ENCODE data around the gene TTLL8. TPM values are rescaled to one million over a fixed set of nuclear protein-coding genes. Genes with fewer than 3 reads are reported as not detected.

The TTLL8 gene
- total RNA-seq, 4 donors from 2014 or later = not detected

- Histone ChIP-seq H3K9me3 (no peaks in the 10 kb centered on the region), H3K36me3 (no peaks in the 10 kb centered on the region), H3K4me3 (no peak overlapping the region), H3K4me1 (no peaks in the 10 kb centered on the region), H3K27me3 (peaks cover 0 to 27% (median 0%) of the 10 kb centered on the region in 4 donors), H3K27ac (replicated peaks in 1 of 4) (no peak overlapping the region)
- 65% methylated on average over 11 of the region's 11 CpGs for WGBS
- no peak for TF ChIP-seq EP300 (IDR thresholded peaks at IDR 0.05)
- no peak for TF ChIP-seq POLR2A (IDR thresholded peaks at IDR 0.05; ENCODE audit: low read depth)
- no peak for TF ChIP-seq CTCF (IDR thresholded peaks at IDR 0.05)
- no peak for TF ChIP-seq POLR2AphosphoS5 (IDR thresholded peaks at IDR 0.05)
- intact Hi-C loops (cut with DNase I) = no loop called here
- DNase-seq (ENCODE audit: extremely low spot score) = no peak
Observed at GRCh38 chr22:50102946-50103345, 44.8 kb upstream of the TTLL8 start.

DNA sequence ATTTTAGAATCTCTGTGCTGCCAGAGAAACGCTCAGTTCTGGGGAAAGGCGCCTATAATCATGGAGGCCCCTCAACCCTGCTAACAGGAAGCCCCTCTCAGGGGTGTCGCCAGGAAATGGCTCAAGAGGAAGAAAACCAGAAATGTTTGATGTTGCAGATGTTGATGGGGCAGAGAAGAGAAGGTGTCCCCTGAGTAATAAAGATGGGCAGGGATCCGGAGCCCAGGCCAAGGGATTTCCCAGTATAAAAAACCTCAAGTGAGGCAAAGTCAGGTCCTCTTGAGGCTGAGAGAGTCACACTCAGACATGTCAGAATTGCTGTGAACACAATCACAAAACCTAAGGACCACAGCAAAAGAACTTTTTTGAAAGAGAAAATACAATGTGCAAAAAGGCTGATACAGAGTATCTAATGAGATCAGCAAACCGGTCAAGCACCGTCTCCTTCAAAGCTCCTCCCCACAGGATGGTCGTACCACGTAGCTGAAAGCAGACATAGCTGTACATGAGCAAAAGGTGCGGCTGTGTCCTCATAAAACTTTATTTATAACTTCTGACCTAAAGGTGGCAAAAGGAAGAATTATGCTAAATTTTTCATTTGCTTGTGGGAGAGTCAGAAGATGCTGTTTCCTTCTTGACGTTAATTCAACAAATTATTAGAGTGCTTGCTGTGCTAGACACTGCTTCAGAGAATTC is 43.9 kb upstream of the TTLL8 start:
- 85% methylated on average over 10 of the region's 10 CpGs for WGBS
- Histone ChIP-seq H3K27ac (replicated peaks in 1 of 4) (no peak overlapping the region), H3K4me1 (no peaks in the 10 kb centered on the region), H3K4me3 (no peak overlapping the region), H3K9me3 (no peaks in the 10 kb centered on the region), H3K36me3 (no peaks in the 10 kb centered on the region), H3K27me3 (peaks cover 0 to 31% (median 0%) of the 10 kb centered on the region in 4 donors)
- intact Hi-C loops (cut with DNase I) = no loop called here
- DNase-seq (ENCODE audit: extremely low spot score) = no peak
- no peak for TF ChIP-seq CTCF (IDR thresholded peaks at IDR 0.05)
- no peak for TF ChIP-seq POLR2AphosphoS5 (IDR thresholded peaks at IDR 0.05)
- TF ChIP-seq POLR2A (IDR thresholded peaks at IDR 0.05; ENCODE audit: low read depth) = no peak
- no peak for TF ChIP-seq EP300 (IDR thresholded peaks at IDR 0.05)

- TF ChIP-seq POLR2A (IDR thresholded peaks at IDR 0.05; ENCODE audit: low read depth) = no peak
- TF ChIP-seq CTCF (IDR thresholded peaks at IDR 0.05) = no peak
- no peak for TF ChIP-seq EP300 (IDR thresholded peaks at IDR 0.05)
- no peak for TF ChIP-seq POLR2AphosphoS5 (IDR thresholded peaks at IDR 0.05)
- Histone ChIP-seq H3K36me3 (no peaks in the 10 kb centered on the region), H3K9me3 (no peaks in the 10 kb centered on the region), H3K4me1 (no peaks in the 10 kb centered on the region), H3K27me3 (peaks cover 0 to 44% (median 0%) of the 10 kb centered on the region in 4 donors), H3K27ac (replicated peaks in 1 of 4) (no peak overlapping the region), H3K4me3 (no peak overlapping the region)
- intact Hi-C loops (cut with DNase I) = no loop called here
- WGBS = 87% methylated on average over 3 of the region's 3 CpGs
- no peak for DNase-seq (ENCODE audit: extremely low spot score)
Observed at GRCh38 chr22:50098052-50098451, 40.0 kb upstream of the TTLL8 start.

- Histone ChIP-seq H3K9me3 (peaks cover 0 to 12% (median 5%) of the 10 kb centered on the region in 4 donors), H3K27ac (replicated peaks in 1 of 4) (no peak overlapping the region), H3K27me3 (peaks cover 0 to 66% (median 8%) of the 10 kb centered on the region in 4 donors), H3K36me3 (no peaks in the 10 kb centered on the region), H3K4me1 (no peaks in the 10 kb centered on the region), H3K4me3 (no peak overlapping the region)
- no peak for DNase-seq (ENCODE audit: extremely low spot score)
- 62% methylated on average over 5 of the region's 5 CpGs for WGBS
- TF ChIP-seq CTCF (IDR thresholded peaks at IDR 0.05) = no peak
- no peak for TF ChIP-seq POLR2AphosphoS5 (IDR thresholded peaks at IDR 0.05)
- TF ChIP-seq POLR2A (IDR thresholded peaks at IDR 0.05; ENCODE audit: low read depth) = no peak
- TF ChIP-seq EP300 (IDR thresholded peaks at IDR 0.05) = no peak
- intact Hi-C loops (cut with DNase I) = no loop called here
Observed at GRCh38 chr22:50092342-50092741, 34.2 kb upstream of the TTLL8 start.

All from esophagus muscularis mucosa (tissue), 4 donors.